ENCODE data around the gene EDA. TPM values are rescaled to one million over a fixed set of nuclear protein-coding genes. Genes with fewer than 3 reads are reported as not detected.
"Not testable (repeated sequence)": the region's sequence is repeated elsewhere in the genome, so short reads cannot be mapped to it uniquely, and the experiment has no call there.

The EDA gene
- total RNA-seq, 1 donor: 0.09 TPM

- TF ChIP-seq, protein P1, sequence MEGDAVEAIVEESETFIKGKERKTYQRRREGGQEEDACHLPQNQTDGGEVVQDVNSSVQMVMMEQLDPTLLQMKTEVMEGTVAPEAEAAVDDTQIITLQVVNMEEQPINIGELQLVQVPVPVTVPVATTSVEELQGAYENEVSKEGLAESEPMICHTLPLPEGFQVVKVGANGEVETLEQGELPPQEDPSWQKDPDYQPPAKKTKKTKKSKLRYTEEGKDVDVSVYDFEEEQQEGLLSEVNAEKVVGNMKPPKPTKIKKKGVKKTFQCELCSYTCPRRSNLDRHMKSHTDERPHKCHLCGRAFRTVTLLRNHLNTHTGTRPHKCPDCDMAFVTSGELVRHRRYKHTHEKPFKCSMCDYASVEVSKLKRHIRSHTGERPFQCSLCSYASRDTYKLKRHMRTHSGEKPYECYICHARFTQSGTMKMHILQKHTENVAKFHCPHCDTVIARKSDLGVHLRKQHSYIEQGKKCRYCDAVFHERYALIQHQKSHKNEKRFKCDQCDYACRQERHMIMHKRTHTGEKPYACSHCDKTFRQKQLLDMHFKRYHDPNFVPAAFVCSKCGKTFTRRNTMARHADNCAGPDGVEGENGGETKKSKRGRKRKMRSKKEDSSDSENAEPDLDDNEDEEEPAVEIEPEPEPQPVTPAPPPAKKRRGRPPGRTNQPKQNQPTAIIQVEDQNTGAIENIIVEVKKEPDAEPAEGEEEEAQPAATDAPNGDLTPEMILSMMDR (IDR thresholded peaks at IDR 0.05; ENCODE audit: insufficient read depth, low read length): no peak
- DNase-seq (ENCODE audit: low read depth): no peak
- H3K4me3 ChIP-seq (ENCODE audit: low read depth, low read length): no peak overlapping the region
Measured at GRCh38 chrX:69815519-69815918, 199.6 kb downstream of the EDA start.

DNA sequence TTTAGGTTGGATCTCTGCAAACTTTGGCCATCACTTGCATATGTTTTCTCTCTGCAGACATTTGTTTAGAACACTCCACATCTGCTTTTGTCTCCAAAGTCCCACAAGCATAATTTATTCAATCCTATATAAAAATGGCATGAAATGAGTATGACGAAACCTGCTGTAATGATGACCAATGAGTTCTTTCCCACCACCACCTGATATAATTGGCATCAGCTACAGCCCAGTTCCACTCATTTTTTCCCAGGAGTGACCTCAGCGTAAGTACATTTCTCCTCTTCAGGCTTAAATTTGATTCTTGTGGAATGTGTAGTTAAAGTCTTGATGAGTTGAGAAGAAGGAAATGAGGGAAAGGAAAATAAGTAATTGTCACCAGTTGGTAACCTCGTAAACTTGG lies 228.7 kb downstream of the EDA start:
- TF ChIP-seq, protein P1 (IDR thresholded peaks at IDR 0.05; ENCODE audit: insufficient read depth, low read length): no peak
- DNase-seq (ENCODE audit: low read depth): no peak
- no peak overlapping the region for H3K4me3 ChIP-seq (ENCODE audit: low read depth, low read length)

DNA sequence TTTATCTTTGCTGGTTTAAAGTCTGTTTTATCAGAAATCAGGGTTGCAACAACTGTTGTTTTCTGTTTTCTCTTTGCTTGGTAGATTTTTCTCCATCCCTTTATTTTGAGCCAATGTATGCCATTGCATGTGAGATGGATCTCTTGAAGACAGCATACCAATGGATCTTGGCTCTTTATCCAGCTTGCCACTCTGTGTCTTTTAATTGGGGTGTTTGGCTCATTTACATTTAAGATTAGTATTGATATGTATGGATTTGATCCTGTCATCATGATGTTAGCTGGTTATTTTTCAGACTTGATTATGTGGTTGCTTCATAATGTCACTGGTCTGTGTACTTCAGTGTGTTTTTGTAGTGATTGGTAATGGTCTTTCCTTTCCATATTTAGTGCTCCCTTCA lies 244.1 kb downstream of the EDA start:
- DNase-seq (ENCODE audit: low read depth); H3K4me3 ChIP-seq (ENCODE audit: low read depth, low read length): not testable (repeated sequence)

DNA sequence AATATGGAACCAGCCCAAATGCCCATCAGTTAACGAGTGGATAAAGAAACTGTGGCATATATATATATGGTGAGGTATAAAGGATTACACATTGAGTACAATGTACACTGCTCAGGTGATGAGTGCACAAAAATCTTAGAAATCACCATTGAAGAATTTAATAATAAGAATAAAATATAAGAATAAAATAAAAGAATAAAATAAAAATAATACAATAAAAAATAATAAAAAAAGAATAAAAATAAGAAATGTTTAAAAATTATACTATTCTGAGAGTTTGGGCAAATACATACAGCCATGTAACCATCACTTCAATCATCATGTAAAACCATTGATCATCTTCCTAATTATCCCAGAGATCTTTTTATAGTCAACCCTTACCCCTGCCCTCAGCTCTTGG lies 260.3 kb downstream of the EDA start:
- no peak for DNase-seq (ENCODE audit: low read depth)
- no peak overlapping the region for H3K4me3 ChIP-seq (ENCODE audit: low read depth, low read length)
- TF ChIP-seq, protein P1 (IDR thresholded peaks at IDR 0.05; ENCODE audit: insufficient read depth, low read length): no peak

DNA sequence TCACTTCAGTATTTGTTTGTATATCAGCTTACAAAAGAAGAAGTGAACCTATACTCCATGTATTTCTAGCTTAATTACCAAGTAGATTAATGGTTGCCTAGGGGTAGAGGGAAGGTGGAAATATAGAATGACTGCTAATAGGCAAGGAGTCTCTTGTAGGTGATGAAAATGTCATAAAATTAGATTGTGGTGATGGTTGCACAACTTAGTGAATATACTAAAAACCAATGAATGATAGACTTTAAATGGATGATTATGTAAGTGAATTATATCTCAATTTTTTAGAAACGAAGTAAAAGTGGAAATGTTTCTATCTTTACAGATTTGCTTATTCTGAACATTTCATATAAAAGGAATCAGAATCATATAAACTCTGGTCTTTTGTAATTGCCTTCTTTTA lies 268.3 kb downstream of the EDA start:
- no peak overlapping the region for H3K4me3 ChIP-seq (ENCODE audit: low read depth, low read length)
- TF ChIP-seq, protein P1 (IDR thresholded peaks at IDR 0.05; ENCODE audit: insufficient read depth, low read length): no peak
- DNase-seq (ENCODE audit: low read depth): no peak

DNA sequence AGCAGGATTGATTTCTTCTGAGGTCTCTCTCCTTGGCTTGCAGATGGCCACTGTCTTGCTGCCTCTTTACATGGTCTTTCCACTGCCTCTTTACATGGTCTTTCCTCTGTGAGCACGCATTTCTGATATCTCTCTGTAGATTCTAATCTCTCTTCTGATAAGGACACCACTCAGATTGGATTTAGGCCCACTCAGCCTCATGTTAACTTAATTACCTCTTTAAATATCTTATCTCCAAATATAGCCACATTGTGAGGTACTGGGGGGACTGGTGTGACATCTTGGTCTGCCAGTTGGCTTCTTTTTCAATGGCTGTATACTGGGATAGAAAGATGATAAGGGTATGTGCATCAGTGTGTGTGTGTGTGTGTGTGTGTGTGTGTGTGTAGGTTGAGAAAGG lies 280.1 kb downstream of the EDA start:
- DNase-seq (ENCODE audit: low read depth): no peak
- TF ChIP-seq, protein P1 (IDR thresholded peaks at IDR 0.05; ENCODE audit: insufficient read depth, low read length): no peak

GRCh38 chrX:69900491-69900890 lies 284.6 kb downstream of the EDA start:
- no peak overlapping the region for H3K4me3 ChIP-seq (ENCODE audit: low read depth, low read length)
- TF ChIP-seq, protein P1 (IDR thresholded peaks at IDR 0.05; ENCODE audit: insufficient read depth, low read length): no peak
- DNase-seq (ENCODE audit: low read depth): no peak

More for the DNA sequence above, 280.1 kb downstream of the EDA start:
- no peak overlapping the region for H3K4me3 ChIP-seq (ENCODE audit: low read depth, low read length)
